Measurements from ENCODE around the gene CEP85L. TPM values are rescaled to one million over a fixed set of nuclear protein-coding genes. Genes with fewer than 3 reads are reported as not detected.

Gene CEP85L
- total RNA-seq, 1 donor from 2014 or later: 22.2 TPM

DNA sequence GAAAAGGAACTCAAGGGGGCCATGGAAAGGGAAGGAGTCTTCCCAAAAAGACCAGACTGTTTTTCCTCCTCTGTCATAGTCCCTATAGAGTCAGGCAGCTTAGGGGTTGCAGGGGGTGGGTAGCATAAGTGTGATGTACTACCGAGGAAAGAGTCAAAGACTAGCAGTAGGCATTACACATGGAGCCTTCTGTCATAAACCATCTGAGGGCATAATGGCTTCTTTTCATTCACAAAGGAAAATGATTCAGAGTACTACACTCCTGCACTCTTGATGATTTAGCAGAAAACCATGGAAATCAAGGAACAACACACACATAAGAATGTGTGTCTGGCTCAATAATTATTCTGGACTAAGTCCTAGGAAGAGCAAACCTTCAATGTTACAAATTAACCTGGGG, 88.4 kb downstream of the CEP85L start:
- Mint-ChIP-seq H3K4me3 (ENCODE audit: unreplicated experiment) (no peak overlapping the region), H3K9me3 (ENCODE audit: unreplicated experiment) (no peaks in the 10 kb centered on the region), H3K36me3 (ENCODE audit: low read depth, unreplicated experiment) (no peaks in the 10 kb centered on the region), H3K4me1 (ENCODE audit: unreplicated experiment) (peaks cover 10% of the 10 kb centered on the region), H3K27ac (ENCODE audit: unreplicated experiment) (no peak overlapping the region), H3K27me3 (ENCODE audit: unreplicated experiment) (peaks cover 2% of the 10 kb centered on the region)
- TF ChIP-seq, protein P1, sequence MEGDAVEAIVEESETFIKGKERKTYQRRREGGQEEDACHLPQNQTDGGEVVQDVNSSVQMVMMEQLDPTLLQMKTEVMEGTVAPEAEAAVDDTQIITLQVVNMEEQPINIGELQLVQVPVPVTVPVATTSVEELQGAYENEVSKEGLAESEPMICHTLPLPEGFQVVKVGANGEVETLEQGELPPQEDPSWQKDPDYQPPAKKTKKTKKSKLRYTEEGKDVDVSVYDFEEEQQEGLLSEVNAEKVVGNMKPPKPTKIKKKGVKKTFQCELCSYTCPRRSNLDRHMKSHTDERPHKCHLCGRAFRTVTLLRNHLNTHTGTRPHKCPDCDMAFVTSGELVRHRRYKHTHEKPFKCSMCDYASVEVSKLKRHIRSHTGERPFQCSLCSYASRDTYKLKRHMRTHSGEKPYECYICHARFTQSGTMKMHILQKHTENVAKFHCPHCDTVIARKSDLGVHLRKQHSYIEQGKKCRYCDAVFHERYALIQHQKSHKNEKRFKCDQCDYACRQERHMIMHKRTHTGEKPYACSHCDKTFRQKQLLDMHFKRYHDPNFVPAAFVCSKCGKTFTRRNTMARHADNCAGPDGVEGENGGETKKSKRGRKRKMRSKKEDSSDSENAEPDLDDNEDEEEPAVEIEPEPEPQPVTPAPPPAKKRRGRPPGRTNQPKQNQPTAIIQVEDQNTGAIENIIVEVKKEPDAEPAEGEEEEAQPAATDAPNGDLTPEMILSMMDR (IDR thresholded peaks at IDR 0.05; ENCODE audit: unreplicated experiment): no peak
- no peak for DNase-seq (ENCODE audit: low spot score)

DNA sequence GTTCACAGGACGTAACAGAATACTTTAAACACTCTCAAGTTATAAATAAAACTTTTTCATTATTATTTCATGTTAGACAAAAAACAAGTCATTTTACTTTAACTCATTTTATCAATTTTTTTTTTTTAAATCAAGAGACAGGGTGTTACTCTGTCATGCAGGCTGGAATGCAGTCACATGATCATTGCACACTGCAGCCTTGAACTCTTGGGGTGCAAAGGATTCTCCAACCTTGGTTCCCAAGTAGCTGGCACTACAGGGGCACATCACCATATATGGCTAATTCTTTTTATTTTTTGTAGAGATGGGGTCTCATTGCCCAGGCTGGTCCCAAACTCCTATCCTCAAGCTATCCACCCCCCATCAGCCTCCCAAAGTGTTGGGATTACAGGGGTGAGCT, 89.1 kb downstream of the CEP85L start:
- TF ChIP-seq, protein P1 (IDR thresholded peaks at IDR 0.05; ENCODE audit: unreplicated experiment): no peak
- Mint-ChIP-seq H3K4me1 (ENCODE audit: unreplicated experiment) (peaks cover 10% of the 10 kb centered on the region), H3K27me3 (ENCODE audit: unreplicated experiment) (peaks cover 2% of the 10 kb centered on the region), H3K9me3 (ENCODE audit: unreplicated experiment) (no peaks in the 10 kb centered on the region), H3K4me3 (ENCODE audit: unreplicated experiment) (no peak overlapping the region), H3K36me3 (ENCODE audit: low read depth, unreplicated experiment) (no peaks in the 10 kb centered on the region), H3K27ac (ENCODE audit: unreplicated experiment) (no peak overlapping the region)
- no peak for DNase-seq (ENCODE audit: low spot score)

DNA sequence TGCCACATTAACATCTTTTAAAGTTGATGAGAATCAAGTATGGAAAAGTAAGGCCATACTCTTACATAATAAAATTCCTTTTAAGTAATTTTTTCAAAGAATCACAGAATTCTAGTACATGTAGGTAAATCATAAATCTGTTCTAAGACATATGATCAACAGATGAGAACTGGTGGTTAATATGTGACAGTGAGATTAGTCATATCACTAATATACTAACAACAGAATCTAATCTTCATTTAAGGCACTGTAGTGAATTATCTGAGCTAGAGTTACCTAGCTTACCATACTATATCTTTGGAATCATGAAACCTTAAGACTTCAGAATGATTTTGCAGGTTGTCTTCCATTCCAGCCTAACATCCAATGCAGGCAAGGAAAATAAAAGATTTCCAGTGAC, 91.7 kb downstream of the CEP85L start:
- Mint-ChIP-seq H3K9me3 (ENCODE audit: unreplicated experiment) (no peaks in the 10 kb centered on the region), H3K4me1 (ENCODE audit: unreplicated experiment) (peaks cover 10% of the 10 kb centered on the region), H3K4me3 (ENCODE audit: unreplicated experiment) (no peak overlapping the region), H3K36me3 (ENCODE audit: low read depth, unreplicated experiment) (peaks cover 7% of the 10 kb centered on the region), H3K27ac (ENCODE audit: unreplicated experiment) (no peak overlapping the region), H3K27me3 (ENCODE audit: unreplicated experiment) (peaks cover 2% of the 10 kb centered on the region)
- TF ChIP-seq, protein P1 (IDR thresholded peaks at IDR 0.05; ENCODE audit: unreplicated experiment): no peak
- DNase-seq (ENCODE audit: low spot score): no peak

DNA sequence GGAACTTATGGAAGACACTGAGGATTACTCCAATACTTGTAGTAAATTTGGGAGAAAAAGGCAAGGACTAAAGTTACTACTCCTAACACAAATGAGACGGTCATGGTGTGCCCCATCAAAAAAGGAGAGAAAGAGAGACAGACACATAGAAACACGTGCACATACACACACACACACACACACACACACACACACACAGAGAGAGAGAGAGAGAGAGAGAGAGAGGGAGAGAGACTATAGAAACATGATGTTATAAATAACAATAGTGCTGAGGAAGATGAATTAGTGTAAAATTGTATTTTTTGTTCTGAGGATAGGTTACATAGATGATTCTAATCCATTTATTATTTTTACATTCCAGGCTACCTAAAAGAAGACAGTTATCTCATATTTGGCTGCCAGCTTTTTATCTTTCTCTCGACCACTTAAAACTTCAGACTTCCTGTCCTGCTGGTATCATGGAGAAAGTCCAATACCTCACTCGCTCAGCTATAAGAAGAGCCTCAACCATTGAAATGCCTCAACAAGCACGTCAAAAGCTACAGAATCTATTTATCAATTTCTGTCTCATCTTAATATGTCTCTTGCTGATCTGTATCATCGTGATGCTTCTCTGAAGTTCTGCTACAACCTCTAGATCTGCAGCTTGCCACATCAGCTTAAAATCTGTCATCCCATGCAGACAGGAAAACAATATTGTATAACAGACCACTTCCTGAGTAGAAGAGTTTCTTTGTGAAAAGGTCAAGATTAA, 92.8 kb downstream of the CEP85L start:
- no peaks in the 10 kb centered on the region for H3K9me3 Mint-ChIP-seq (ENCODE audit: unreplicated experiment)
- peaks cover 10% of the 10 kb centered on the region for H3K4me1 Mint-ChIP-seq (ENCODE audit: unreplicated experiment)
- H3K27ac Mint-ChIP-seq (ENCODE audit: unreplicated experiment): peak overlapping the region; percentile 32

DNA sequence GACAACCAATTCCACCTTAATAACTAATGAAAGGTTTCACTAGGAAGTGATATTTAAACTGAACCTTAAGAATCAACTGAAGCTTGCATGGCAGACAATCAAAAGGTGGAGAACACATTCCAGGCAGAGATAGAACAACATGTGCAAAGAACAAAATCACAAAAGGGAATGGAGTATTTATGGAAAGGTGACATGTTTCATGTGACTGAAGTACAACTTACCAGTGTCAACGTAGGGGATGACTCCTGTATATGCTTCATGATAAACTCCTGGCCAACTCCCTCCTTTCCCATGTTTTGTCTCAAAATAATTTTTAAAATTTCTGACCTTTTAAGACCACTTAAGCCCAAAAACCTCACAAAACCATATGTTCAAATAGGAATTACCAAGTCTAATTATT, 96.7 kb downstream of the CEP85L start:
- H3K4me3 Mint-ChIP-seq (ENCODE audit: unreplicated experiment): no peak overlapping the region
- no peaks in the 10 kb centered on the region for H3K9me3 Mint-ChIP-seq (ENCODE audit: unreplicated experiment)
- H3K4me1 Mint-ChIP-seq (ENCODE audit: unreplicated experiment): peaks cover 10% of the 10 kb centered on the region
- DNase-seq (ENCODE audit: low spot score): no peak
- no peaks in the 10 kb centered on the region for H3K27me3 Mint-ChIP-seq (ENCODE audit: unreplicated experiment)
- TF ChIP-seq, protein P1 (IDR thresholded peaks at IDR 0.05; ENCODE audit: unreplicated experiment): no peak
- H3K27ac Mint-ChIP-seq (ENCODE audit: unreplicated experiment): no peak overlapping the region
- peaks cover 7% of the 10 kb centered on the region for H3K36me3 Mint-ChIP-seq (ENCODE audit: low read depth, unreplicated experiment)

More for the DNA sequence above, 92.8 kb downstream of the CEP85L start:
- Mint-ChIP-seq H3K27me3 (ENCODE audit: unreplicated experiment) (peaks cover 2% of the 10 kb centered on the region), H3K36me3 (ENCODE audit: low read depth, unreplicated experiment) (peaks cover 7% of the 10 kb centered on the region), H3K4me3 (ENCODE audit: unreplicated experiment) (no peak overlapping the region)
- no peak for DNase-seq (ENCODE audit: low spot score)
- TF ChIP-seq, protein P1 (IDR thresholded peaks at IDR 0.05; ENCODE audit: unreplicated experiment): no peak
